Breast epithelium (tissue), 3 donors: ENCODE results near the gene PSMD8.

ENCODE experiments used
- POLR2A ChIP-seq: fragments of 450-650 bp; IDR thresholded peaks from one replicate; pipeline ENCODE4 v1.6.1; 2016; ENCODE audit warnings: antibody characterized with exemption, mild to moderate bottlenecking, moderate library complexity
- POLR2AphosphoS5 ChIP-seq, 3 donors: sonication (generic); formaldehyde crosslinking; IDR thresholded peaks; one replicate each; pipeline ENCODE4 v1.6.1; 2017; ENCODE audit warnings: antibody characterized with exemption in 3 of 3
- TF ChIP-seq, protein P1 (sequence below), 3 donors: fragments of 450-650 bp; IDR thresholded peaks; one replicate each; pipeline ENCODE4 v1.5.1; 2016 to 2017; ENCODE audit warnings: antibody characterized with exemption in 3 of 3, mild to moderate bottlenecking in 3 of 3, moderate library complexity in 3 of 3

GRCh38 chr19:38367041-38367440, 7.3 kb upstream of the PSMD8 start:
- no peak for TF ChIP-seq POLR2A
- TF ChIP-seq, protein P1, sequence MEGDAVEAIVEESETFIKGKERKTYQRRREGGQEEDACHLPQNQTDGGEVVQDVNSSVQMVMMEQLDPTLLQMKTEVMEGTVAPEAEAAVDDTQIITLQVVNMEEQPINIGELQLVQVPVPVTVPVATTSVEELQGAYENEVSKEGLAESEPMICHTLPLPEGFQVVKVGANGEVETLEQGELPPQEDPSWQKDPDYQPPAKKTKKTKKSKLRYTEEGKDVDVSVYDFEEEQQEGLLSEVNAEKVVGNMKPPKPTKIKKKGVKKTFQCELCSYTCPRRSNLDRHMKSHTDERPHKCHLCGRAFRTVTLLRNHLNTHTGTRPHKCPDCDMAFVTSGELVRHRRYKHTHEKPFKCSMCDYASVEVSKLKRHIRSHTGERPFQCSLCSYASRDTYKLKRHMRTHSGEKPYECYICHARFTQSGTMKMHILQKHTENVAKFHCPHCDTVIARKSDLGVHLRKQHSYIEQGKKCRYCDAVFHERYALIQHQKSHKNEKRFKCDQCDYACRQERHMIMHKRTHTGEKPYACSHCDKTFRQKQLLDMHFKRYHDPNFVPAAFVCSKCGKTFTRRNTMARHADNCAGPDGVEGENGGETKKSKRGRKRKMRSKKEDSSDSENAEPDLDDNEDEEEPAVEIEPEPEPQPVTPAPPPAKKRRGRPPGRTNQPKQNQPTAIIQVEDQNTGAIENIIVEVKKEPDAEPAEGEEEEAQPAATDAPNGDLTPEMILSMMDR (IDR thresholded peaks at IDR 0.05): no peak
- TF ChIP-seq POLR2AphosphoS5 (IDR thresholded peaks at IDR 0.05): no peak
